Activated effector memory CD4-positive, alpha-beta T cell treated with anti-CD3 and anti-CD28 coated beads, Interleukin-2, amount 50 U/mL, for 16 hours (primary cell): ENCODE data around the gene PROM1.

Experiments used
- DNase-seq: peaks from one replicate; pipeline ENCODE4 v3.0.0-alpha.2; 2020

The PROM1 gene

GRCh38 chr4:16025268-16025667 lies 58.6 kb downstream of the PROM1 start:
- DNase-seq, result no peak

DNA sequence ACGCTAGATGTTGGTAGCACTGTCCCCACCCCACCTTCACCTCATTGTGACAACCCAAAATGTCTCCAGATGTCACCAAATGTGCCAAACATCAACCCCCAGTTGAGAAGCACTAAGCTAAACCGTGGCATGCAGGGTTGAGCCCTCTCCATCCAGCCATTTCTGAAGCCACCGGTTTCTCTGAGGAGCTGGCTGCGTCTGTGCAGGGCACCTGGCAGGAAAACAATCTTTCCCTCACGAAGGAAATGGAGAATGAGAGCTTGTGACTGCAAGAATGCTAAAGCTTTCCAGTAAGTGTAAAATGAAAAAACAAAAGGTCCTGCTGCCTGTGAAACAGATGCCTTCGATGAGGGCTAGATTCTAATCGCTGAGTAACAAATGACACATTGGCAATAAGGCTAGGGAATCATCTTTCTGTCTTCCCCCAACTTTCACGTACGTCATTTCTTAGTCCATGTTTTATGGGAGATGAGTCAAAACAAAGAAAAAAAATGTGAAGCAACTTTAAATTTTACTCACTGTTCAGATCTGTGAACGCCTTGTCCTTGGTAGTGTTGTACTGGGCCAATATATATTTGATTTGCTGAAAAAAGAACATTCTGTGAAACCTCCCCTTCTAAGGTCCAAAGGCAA lies 59.9 kb downstream of the PROM1 start:
- no peak for DNase-seq

- no peak for DNase-seq
These were observed 61.8 kb downstream of the PROM1 start for GRCh38 chr4:16021804-16022560.

DNA sequence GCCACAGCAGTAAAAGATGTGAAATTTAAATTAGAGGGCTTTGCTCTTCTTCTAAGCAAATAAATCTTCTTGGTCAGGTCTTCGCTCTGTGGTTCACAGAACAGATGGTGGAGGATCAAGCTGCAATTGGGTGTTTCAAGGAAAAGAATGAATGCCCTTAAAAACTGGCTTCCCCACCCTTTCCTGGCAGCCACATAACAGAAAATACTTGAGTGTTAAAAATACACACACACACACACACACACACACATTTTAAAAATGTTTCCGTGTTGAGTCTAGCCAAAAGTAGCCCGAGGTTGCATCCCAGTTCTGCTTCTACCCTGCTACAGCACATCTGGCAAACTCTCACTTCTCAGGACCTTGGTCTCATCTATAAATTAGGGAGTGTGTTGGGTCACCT lies 64.2 kb downstream of the PROM1 start:
- DNase-seq, result no peak

DNA sequence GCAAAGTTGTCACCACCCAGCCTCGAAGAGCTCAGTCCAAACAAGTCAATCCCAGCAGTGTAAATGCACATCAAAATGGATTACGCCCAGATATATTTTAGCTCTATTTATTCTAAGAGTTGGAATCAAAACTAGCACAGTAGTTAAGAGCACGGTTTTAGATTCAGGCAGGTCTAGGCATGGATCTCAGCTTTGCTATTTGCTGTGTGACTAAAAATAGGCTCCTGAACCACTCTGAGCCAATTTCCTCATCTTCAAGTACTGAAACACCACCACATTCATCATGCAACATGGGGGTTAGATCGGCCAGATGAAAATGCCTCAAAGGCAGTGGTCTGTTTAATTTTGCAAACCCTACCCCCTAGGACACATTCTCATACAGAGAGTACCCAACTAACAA lies 65.0 kb downstream of the PROM1 start:
- no peak for DNase-seq

- no peak for DNase-seq
These were observed 65.7 kb downstream of the PROM1 start for GRCh38 chr4:16018061-16018676.

GRCh38 chr4:16016536-16016935 lies 67.3 kb downstream of the PROM1 start:
- no peak for DNase-seq

- DNase-seq, result no peak
These were observed 72.7 kb downstream of the PROM1 start for GRCh38 chr4:16011173-16011572.

- no peak for DNase-seq
These were observed 74.7 kb downstream of the PROM1 start for GRCh38 chr4:16009153-16009552.

DNA sequence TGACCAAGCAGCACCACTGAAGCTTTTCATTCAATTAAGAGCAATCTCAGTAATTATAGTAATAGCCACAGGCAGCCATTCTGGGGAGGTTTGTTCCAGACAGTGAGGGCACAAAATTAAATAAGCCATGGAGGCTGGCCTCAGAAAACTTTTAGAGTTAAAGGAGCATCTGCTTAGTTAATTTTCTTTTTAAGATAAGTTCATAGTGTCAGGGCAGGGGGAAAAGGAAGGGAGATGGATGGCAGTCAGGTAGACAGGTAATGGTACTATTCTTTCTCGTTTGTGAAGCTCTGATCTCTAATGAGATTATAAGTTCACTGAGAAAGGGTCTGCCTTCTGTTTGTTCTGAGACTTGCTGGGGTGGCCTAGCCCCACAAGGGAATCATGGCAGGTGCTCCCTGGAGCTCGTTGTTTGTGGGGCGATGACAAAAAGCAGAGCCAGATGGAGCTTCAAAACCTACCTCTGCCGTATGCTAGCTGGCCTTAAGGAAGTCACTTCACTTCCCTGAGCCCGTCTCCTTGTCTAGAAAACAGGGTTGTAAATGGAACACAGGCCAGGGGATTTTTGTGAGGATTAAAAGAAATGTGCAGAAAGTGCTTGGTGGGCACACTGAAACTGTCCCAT lies 76.2 kb downstream of the PROM1 start:
- no peak for DNase-seq

DNA sequence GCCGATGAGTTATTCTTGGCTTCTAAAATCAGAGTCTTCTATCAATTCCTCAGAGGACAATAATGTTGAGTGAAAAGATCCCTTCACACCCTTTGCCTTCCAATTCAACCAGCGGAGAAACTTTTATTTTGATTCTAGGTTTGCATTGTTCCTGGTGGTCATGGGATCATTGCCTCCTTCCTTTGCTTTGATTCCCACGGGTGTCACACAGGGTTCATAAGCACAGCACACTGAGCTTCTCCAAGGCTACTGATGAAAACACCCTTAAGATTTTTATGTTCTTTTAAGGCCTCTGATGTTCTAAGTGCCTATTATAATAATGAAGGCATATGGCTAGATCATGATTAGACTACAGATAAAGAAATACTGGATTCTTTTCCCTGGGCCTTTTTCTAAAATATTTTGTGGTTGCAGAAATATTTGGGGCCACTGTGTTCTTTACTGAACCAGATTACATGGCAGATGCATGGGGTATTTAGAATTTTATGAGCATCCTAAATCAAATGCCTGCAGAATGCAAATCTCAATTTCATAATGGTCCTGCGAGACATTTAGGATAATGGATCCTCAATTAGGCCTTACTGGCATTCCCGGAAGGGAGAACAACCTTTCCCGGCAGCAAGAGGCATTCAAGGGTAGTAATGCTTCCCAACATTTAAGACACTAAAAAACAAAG lies 76.9 kb downstream of the PROM1 start:
- no peak for DNase-seq

- no peak for DNase-seq
These were observed 78.1 kb downstream of the PROM1 start for GRCh38 chr4:16005676-16006075.

DNA sequence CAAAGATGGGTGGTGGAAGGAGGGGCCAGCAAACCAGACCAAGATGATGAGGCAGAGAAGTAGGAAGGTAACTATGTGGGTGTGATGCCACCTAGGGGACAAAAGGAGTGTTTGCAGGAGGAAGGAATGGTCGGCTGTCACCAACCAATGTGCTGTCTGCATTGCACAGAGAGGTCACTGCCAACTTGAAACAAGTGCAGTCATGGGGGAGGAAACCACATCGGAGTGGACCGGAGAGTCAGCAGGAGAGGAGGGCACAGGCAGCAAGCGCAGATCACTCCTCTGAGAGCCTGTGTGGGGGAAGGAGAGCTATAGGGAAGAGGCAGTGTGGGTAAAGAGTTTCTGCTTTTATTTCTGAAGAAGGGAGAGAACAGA lies 82.4 kb downstream of the PROM1 start:
- DNase-seq, result peak; percentile 67

DNA sequence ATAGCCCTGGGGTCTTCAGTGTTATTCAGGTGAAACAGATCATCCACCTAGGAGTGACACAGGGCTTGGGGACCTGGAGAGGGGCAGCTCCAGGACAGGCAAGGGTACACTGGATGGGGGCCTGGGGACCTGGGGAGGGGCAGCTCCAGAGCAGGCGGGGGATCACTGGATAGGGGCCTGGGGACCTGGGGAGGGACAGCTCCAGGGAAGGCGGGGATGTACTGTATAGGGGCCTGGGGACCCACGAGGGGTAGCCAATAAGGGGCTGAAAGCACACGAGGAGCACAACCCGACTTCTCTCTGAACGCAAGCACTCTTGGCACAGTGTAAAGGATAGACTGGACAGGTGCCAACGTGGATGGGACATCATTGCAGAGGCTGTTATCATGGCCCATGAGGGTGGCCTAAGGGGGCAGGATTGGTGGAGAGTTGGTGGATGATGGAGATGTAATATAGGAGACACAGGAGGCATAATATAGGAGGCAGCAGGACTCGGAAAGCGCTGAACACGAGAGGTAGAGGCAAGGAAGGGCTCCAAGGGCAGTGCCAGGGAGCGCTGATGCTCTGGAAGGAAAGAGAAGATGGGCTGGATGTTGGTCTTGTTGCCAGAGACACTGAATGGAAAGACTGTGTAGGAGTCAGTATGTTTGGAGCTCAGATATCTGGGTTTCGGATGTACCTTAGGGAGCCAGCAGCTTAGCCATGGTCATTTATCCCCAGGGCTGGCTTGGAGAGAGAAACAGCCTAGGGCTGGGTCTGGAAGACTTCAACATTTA lies 82.9 kb downstream of the PROM1 start:
- DNase-seq, result no peak

- DNase-seq, result no peak
These were observed 87.0 kb downstream of the PROM1 start for GRCh38 chr4:15996773-15997172.

- DNase-seq, result no peak
These were observed 88.0 kb downstream of the PROM1 start for GRCh38 chr4:15995826-15996225.

GRCh38 chr4:15992167-15992485 lies 91.7 kb downstream of the PROM1 start:
- DNase-seq, result no peak

DNA sequence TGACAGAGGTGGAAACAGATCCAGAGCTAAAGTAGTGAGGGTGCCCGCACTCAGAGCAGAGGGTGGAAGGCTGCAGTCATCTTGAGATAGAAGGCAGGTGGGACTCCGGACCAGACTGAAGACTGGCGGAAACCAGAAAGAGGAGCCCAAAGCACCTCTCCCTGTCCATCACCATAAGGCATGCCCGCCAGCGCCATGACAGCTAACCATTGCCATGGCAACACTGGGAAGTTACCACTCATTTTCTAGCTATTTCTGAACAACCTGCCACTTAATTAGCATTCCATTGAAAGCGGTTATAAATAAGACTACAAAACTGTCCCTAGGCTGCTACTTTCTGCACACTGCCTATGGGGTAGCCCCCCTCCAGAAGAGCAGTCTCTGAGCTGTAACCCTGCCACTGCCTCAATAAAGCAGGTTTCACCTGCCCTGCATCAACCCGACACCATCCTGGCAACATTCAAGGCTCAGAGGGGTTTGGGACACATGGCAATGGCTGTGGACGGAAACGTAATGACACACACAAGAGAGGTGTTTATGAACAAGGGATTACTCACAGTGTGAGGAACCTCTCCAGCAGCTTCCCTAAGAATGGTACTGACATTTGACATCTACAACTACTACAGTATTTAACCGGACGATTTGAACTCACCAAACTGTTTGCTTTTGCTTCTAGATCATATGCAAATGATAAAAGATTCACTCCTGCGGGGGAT lies 93.1 kb downstream of the PROM1 start:
- no peak for DNase-seq

DNA sequence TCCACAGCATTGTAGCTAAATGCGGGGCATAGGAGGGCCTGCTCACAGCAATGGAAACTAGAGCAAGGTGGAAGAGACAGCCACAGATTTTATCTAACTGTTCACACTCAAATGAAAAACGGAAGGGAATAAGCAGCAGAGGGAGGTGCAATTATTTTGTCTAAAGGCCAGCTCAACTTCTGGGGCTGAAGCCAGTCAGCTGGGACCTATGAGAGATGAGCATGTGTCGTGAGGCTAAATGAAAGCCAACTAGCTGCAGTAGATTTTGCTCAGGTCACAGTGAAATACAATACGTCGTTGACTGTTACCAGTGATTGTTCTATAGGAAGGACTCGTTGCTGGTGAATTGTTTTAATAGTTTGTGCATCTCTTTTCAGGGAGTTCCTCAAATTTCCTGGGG lies 94.4 kb downstream of the PROM1 start:
- DNase-seq, result no peak

DNA sequence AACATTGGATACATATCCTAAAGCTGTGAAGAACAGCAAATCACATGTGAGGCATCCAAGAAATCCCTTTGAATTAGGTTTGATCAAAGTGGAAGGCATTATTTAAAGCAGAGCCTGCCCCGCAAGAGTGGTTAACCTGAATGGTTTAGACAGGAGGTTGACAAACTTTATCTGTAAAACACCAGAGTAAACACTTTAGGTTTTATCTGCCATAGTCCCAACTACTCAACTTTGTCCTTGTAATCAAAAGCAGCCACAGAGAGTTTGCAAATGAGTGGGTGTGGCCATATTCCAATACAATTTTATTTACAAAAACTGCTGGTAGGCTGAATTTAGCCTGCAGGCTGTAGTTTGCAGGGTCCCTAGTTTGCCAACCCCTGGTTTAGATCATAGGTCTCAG lies 95.6 kb downstream of the PROM1 start:
- DNase-seq, result no peak

GRCh38 chr4:15986907-15987306 lies 96.9 kb downstream of the PROM1 start:
- no peak for DNase-seq

DNA sequence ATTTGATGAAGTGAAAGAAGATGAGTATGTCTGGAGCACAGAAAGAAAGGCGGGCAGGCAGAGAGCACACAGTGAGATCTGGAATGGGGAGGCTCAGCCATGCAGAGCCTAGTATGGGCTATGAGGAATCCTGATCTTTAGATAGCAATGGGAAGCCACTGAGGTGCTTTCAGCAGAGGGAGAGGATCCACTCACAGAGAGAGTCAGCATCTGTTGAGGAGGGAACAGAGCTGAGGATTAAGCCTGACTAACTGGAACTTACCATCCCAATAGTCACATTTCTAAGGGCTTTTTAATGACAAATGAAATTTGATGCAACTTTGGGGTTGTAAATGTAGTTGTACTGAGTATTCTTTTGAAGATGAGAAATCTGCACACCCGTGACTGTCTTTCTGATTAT lies 100.2 kb downstream of the PROM1 start:
- no peak for DNase-seq
